Adrenal gland (tissue), 12 donors: ENCODE data around the gene PAXX. TPM values are rescaled to one million over a fixed set of nuclear protein-coding genes. Genes with fewer than 3 reads are reported as not detected.

ENCODE experiments used
- DNase-seq, 7 donors: peaks; one replicate each; pipeline ENCODE4 v3.0.0-alpha.2; 2019 to 2020
- H3K27ac ChIP-seq, 5 donors: fragments of 200-600 bp; sonication (generic) in 4 of 5; 1 replicate in 3 of 5; 2 replicates in 2 of 5; pipeline versions ENCODE4 v1.5.1 to v1.8.0; 2016 to 2020; ENCODE audit warnings: mild to moderate bottlenecking in 1 of 5
- H3K27me3 ChIP-seq: fragments of 200-600 bp; 2 replicates; pipeline ENCODE4 v1.8.0; 2021
- H3K36me3 ChIP-seq, 2 donors: fragments of 200-600 bp; replicated peaks in 1 of 2; 1 replicate in 1 of 2; 2 replicates in 1 of 2; pipeline versions ENCODE4 v1.5.1 to v1.8.0; 2018 to 2022
- H3K4me1 ChIP-seq, 2 donors: fragments of 200-600 bp; replicated peaks in 1 of 2; 1 replicate in 1 of 2; 2 replicates in 1 of 2; pipeline versions ENCODE4 v1.5.1 to v1.8.0; 2018 to 2021
- H3K4me3 ChIP-seq, 4 donors: fragments of 200-600 bp; sonication (generic) in 3 of 4; one replicate each; pipeline ENCODE4 v1.5.1; 2016 to 2018
- H3K9me3 ChIP-seq, 3 donors: fragments of 200-600 bp; sonication (generic) in 1 of 3; replicated peaks in 1 of 3; 1 replicate in 2 of 3; 2 replicates in 1 of 3; pipeline versions ENCODE4 v1.5.1 to v1.8.0; 2016 to 2021
- CTCF ChIP-seq, 6 experiments: fragments of 450-650 bp in 4 of 6; fragments of 200-600 bp in 2 of 6; sonication (generic) in 1 of 6; IDR thresholded peaks; 1 replicate in 5 of 6; 2 replicates in 1 of 6; pipeline versions ENCODE4 v1.5.1 to v1.8.0; 2016 to 2021; ENCODE audit warnings: antibody characterized with exemption in 6 of 6, mild to moderate bottlenecking in 2 of 6, moderate library complexity in 1 of 6
- POLR2A ChIP-seq, 2 donors: fragments of 450-650 bp; IDR thresholded peaks; one replicate each; pipeline ENCODE4 v1.6.1; 2017; ENCODE audit warnings: antibody characterized with exemption in 2 of 2, mild to moderate bottlenecking in 2 of 2, moderate library complexity in 1 of 2
- WGBS, 4 donors: extraction: QIAGEN DNeasy Blood & Tissue Kit in 2 of 4; methylation state at CpG; one replicate each; pipeline versions ENCODE4 v1.1.5 to v1.1.7; 2013 to 2017; 5-methylcytosine and 5-hydroxymethylcytosine counted together
- intact Hi-C, 2 donors: fragments of 100-400 bp; cut with DNase I; formaldehyde crosslinking; loops; one replicate each; pipeline versions ENCODE4 v1.14.1 to v1.15.0; 2022 to 2023
- polyA plus RNA-seq, 3 donors: library from polyadenylated mRNA; stranded (reverse); fragments of 200-250 nt in 2 of 3; fragments of 350-450 nt in 1 of 3; fragmentation: Illumina TruSeq in 1 of 3; extraction: RNeasy Lipid Tissue Mini Kit (QIAGEN cat#74804) in 1 of 3; gene quantifications; one replicate each; pipeline ENCODE4 v1.2.3, GENCODE V29; 2013 to 2014
- total RNA-seq, 9 donors: library from RNA; depleted of rRNA in 4 of 9; stranded (reverse); fragments of >200 nt in 4 of 9; fragments of 120-200 nt in 1 of 9; fragmentation: NEBNext Ultra II Directional in 1 of 9; extraction: Animal tissue kit (Norgen Biotek cat#: 25700) in 1 of 9; gene quantifications; one replicate each; pipeline versions ENCODE4 v1.1.0 to v1.2.4, GENCODE V29; 2013 to 2023
- donor health status: healthy with polysubstance abuse.
- donor health status: Bipolar disorder and iron deficiency.
- donor health status: DM: yes; HTN: yes; CAD: no.
- donor health status: DM: no; HTN: no; CAD: no.
- donor health status: DM: no; HTN: no; CAD: no.
- donor health status: DM: yes; HTN: yes; CAD: no.

PAXX gene
- total and polyA plus RNA-seq, 12 donors, result 4.9 to 363 (median 36.5) TPM

- H3K4me1 ChIP-seq, result no peaks in the 10 kb centered on the region
- intact Hi-C loops, result no loop called here
- H3K27me3 ChIP-seq, result no peaks in the 10 kb centered on the region
- DNase-seq, result no peak
- WGBS, 4 donors, result 92 to 96% (median 93%) methylated on average over 20 to 23 of the region's 23 CpGs; no CpG with 5 or more reads in 1 of the 4 donors
- H3K9me3 ChIP-seq, result no peaks in the 10 kb centered on the region
- peaks cover 0 to 49% of the 10 kb centered on the region in 2 donors for H3K36me3 ChIP-seq
- H3K4me3 ChIP-seq, result no peak overlapping the region
- no peak overlapping the region for H3K27ac ChIP-seq
- no peak for TF ChIP-seq CTCF (IDR thresholded peaks at IDR 0.05)
- no peak for TF ChIP-seq POLR2A (IDR thresholded peaks at IDR 0.05)
These were observed 21.9 kb downstream of the PAXX start for GRCh38 chr9:137014166-137014565.

GRCh38 chr9:137014776-137015539 is 22.7 kb downstream of the PAXX start:
- intact Hi-C loops, result no loop called here

GRCh38 chr9:137015540-137015930 is 23.3 kb downstream of the PAXX start:
- WGBS, 4 donors, result 95 to 99% (median 97%) methylated on average over 21 to 25 of the region's 25 CpGs
- H3K4me3 ChIP-seq, result no peak overlapping the region
- no peaks in the 10 kb centered on the region for H3K9me3 ChIP-seq
- no peak for DNase-seq
- H3K27ac ChIP-seq, result no peak overlapping the region
- no peak for TF ChIP-seq CTCF (IDR thresholded peaks at IDR 0.05)
- TF ChIP-seq POLR2A (IDR thresholded peaks at IDR 0.05), result no peak
- H3K36me3 ChIP-seq, result peaks cover 0 to 49% of the 10 kb centered on the region in 2 donors
- H3K4me1 ChIP-seq, result no peaks in the 10 kb centered on the region
- H3K27me3 ChIP-seq, result no peaks in the 10 kb centered on the region
- intact Hi-C loops, result no loop called here

More at GRCh38 chr9:137014776-137015539, 22.7 kb downstream of the PAXX start:
- TF ChIP-seq CTCF (IDR thresholded peaks at IDR 0.05) (no peak), POLR2A (IDR thresholded peaks at IDR 0.05) (no peak)
- no peak overlapping the region for H3K27ac ChIP-seq
- no peaks in the 10 kb centered on the region for H3K27me3 ChIP-seq
- H3K36me3 ChIP-seq, result peaks cover 0 to 49% of the 10 kb centered on the region in 2 donors
- H3K4me1 ChIP-seq, result no peaks in the 10 kb centered on the region
- no peak for DNase-seq
- H3K4me3 ChIP-seq, result no peak overlapping the region
- H3K9me3 ChIP-seq, result no peaks in the 10 kb centered on the region
- 96 to 98% (median 97%) methylated on average over 19 to 36 of the region's 36 CpGs for WGBS, 4 donors

- Histone ChIP-seq H3K36me3 (peaks cover 0 to 48% of the 10 kb centered on the region in 2 donors), H3K9me3 (no peaks in the 10 kb centered on the region), H3K27ac (no peak overlapping the region), H3K4me3 (no peak overlapping the region), H3K27me3 (no peaks in the 10 kb centered on the region), H3K4me1 (no peaks in the 10 kb centered on the region)
- intact Hi-C loops, result no loop called here
- no peak for DNase-seq
- no peak for TF ChIP-seq CTCF (IDR thresholded peaks at IDR 0.05)
- no peak for TF ChIP-seq POLR2A (IDR thresholded peaks at IDR 0.05)
- WGBS, 4 donors, result 95 to 99% (median 97%) methylated on average over 12 to 21 of the region's 21 CpGs
These were observed 23.8 kb downstream of the PAXX start for GRCh38 chr9:137015976-137016375.
